ENCODE data around the gene NTM.

Gene NTM

GRCh38 chr11:131945706-131946105 is 575.3 kb downstream of the NTM start:
- no peaks in the 10 kb centered on the region for H3K4me1 ChIP-seq (ENCODE audit: control insufficient read depth, insufficient read depth, low read length, poor library complexity, severe bottlenecking)
- no peaks in the 10 kb centered on the region for H3K27me3 ChIP-seq (replicated peaks; ENCODE audit: control insufficient read depth, insufficient read depth, low read length, poor library complexity, severe bottlenecking)
- H3K4me3 ChIP-seq (ENCODE audit: insufficient read depth, low read depth, low read length, poor library complexity, severe bottlenecking), result no peak overlapping the region
- H3K27ac ChIP-seq (ENCODE audit: insufficient read depth, low read length, poor library complexity, severe bottlenecking), result no peak overlapping the region
- no peaks in the 10 kb centered on the region for H3K9me3 ChIP-seq (ENCODE audit: control insufficient read depth, low read length)
- no peak for DNase-seq
- no peaks in the 10 kb centered on the region for H3K36me3 ChIP-seq (ENCODE audit: control insufficient read depth, insufficient read depth, low read length)

- no peak overlapping the region for H3K4me3 ChIP-seq (ENCODE audit: insufficient read depth, low read depth, low read length, poor library complexity, severe bottlenecking)
- no peak for DNase-seq
Observed at GRCh38 chr11:131947511-131947910, 577.1 kb downstream of the NTM start.

GRCh38 chr11:131951121-131951520 is 580.7 kb downstream of the NTM start:
- Histone ChIP-seq H3K36me3 (ENCODE audit: control insufficient read depth, insufficient read depth, low read length) (no peaks in the 10 kb centered on the region), H3K27me3 (replicated peaks; ENCODE audit: control insufficient read depth, insufficient read depth, low read length, poor library complexity, severe bottlenecking) (no peaks in the 10 kb centered on the region), H3K9me3 (ENCODE audit: control insufficient read depth, low read length) (no peaks in the 10 kb centered on the region), H3K4me1 (ENCODE audit: control insufficient read depth, insufficient read depth, low read length, poor library complexity, severe bottlenecking) (no peaks in the 10 kb centered on the region), H3K27ac (ENCODE audit: insufficient read depth, low read length, poor library complexity, severe bottlenecking) (no peak overlapping the region), H3K4me3 (ENCODE audit: insufficient read depth, low read depth, low read length, poor library complexity, severe bottlenecking) (no peak overlapping the region)
- no peak for DNase-seq

More at GRCh38 chr11:131947511-131947910, 577.1 kb downstream of the NTM start:
- H3K36me3 ChIP-seq (ENCODE audit: control insufficient read depth, insufficient read depth, low read length), result no peaks in the 10 kb centered on the region
- no peaks in the 10 kb centered on the region for H3K9me3 ChIP-seq (ENCODE audit: control insufficient read depth, low read length)
- H3K27me3 ChIP-seq (replicated peaks; ENCODE audit: control insufficient read depth, insufficient read depth, low read length, poor library complexity, severe bottlenecking), result no peaks in the 10 kb centered on the region
- no peak overlapping the region for H3K27ac ChIP-seq (ENCODE audit: insufficient read depth, low read length, poor library complexity, severe bottlenecking)
- no peaks in the 10 kb centered on the region for H3K4me1 ChIP-seq (ENCODE audit: control insufficient read depth, insufficient read depth, low read length, poor library complexity, severe bottlenecking)

GRCh38 chr11:131954146-131954545 is 583.7 kb downstream of the NTM start:
- Histone ChIP-seq H3K27me3 (replicated peaks; ENCODE audit: control insufficient read depth, insufficient read depth, low read length, poor library complexity, severe bottlenecking) (no peaks in the 10 kb centered on the region), H3K36me3 (ENCODE audit: control insufficient read depth, insufficient read depth, low read length) (no peaks in the 10 kb centered on the region), H3K4me3 (ENCODE audit: insufficient read depth, low read depth, low read length, poor library complexity, severe bottlenecking) (no peak overlapping the region), H3K9me3 (ENCODE audit: control insufficient read depth, low read length) (no peaks in the 10 kb centered on the region), H3K27ac (ENCODE audit: insufficient read depth, low read length, poor library complexity, severe bottlenecking) (no peak overlapping the region), H3K4me1 (ENCODE audit: control insufficient read depth, insufficient read depth, low read length, poor library complexity, severe bottlenecking) (no peaks in the 10 kb centered on the region)
- DNase-seq, result no peak

GRCh38 chr11:131955904-131956303 is 585.5 kb downstream of the NTM start:
- H3K4me3 ChIP-seq (ENCODE audit: insufficient read depth, low read depth, low read length, poor library complexity, severe bottlenecking), result no peak overlapping the region
- H3K27me3 ChIP-seq (replicated peaks; ENCODE audit: control insufficient read depth, insufficient read depth, low read length, poor library complexity, severe bottlenecking), result no peaks in the 10 kb centered on the region
- no peaks in the 10 kb centered on the region for H3K4me1 ChIP-seq (ENCODE audit: control insufficient read depth, insufficient read depth, low read length, poor library complexity, severe bottlenecking)
- DNase-seq, result no peak
- H3K36me3 ChIP-seq (ENCODE audit: control insufficient read depth, insufficient read depth, low read length), result no peaks in the 10 kb centered on the region
- no peaks in the 10 kb centered on the region for H3K9me3 ChIP-seq (ENCODE audit: control insufficient read depth, low read length)
- H3K27ac ChIP-seq (ENCODE audit: insufficient read depth, low read length, poor library complexity, severe bottlenecking), result no peak overlapping the region

- H3K4me1 ChIP-seq (ENCODE audit: control insufficient read depth, insufficient read depth, low read length, poor library complexity, severe bottlenecking), result no peaks in the 10 kb centered on the region
- no peak overlapping the region for H3K27ac ChIP-seq (ENCODE audit: insufficient read depth, low read length, poor library complexity, severe bottlenecking)
- H3K9me3 ChIP-seq (ENCODE audit: control insufficient read depth, low read length), result no peaks in the 10 kb centered on the region
- H3K36me3 ChIP-seq (ENCODE audit: control insufficient read depth, insufficient read depth, low read length), result no peaks in the 10 kb centered on the region
- H3K4me3 ChIP-seq (ENCODE audit: insufficient read depth, low read depth, low read length, poor library complexity, severe bottlenecking), result no peak overlapping the region
- DNase-seq, result no peak
- H3K27me3 ChIP-seq (replicated peaks; ENCODE audit: control insufficient read depth, insufficient read depth, low read length, poor library complexity, severe bottlenecking), result no peaks in the 10 kb centered on the region
Observed at GRCh38 chr11:131957201-131957600, 586.8 kb downstream of the NTM start.

- no peaks in the 10 kb centered on the region for H3K36me3 ChIP-seq (ENCODE audit: control insufficient read depth, insufficient read depth, low read length)
- no peak overlapping the region for H3K4me3 ChIP-seq (ENCODE audit: insufficient read depth, low read depth, low read length, poor library complexity, severe bottlenecking)
- H3K9me3 ChIP-seq (ENCODE audit: control insufficient read depth, low read length), result no peaks in the 10 kb centered on the region
- H3K27me3 ChIP-seq (replicated peaks; ENCODE audit: control insufficient read depth, insufficient read depth, low read length, poor library complexity, severe bottlenecking), result no peaks in the 10 kb centered on the region
- no peaks in the 10 kb centered on the region for H3K4me1 ChIP-seq (ENCODE audit: control insufficient read depth, insufficient read depth, low read length, poor library complexity, severe bottlenecking)
- H3K27ac ChIP-seq (ENCODE audit: insufficient read depth, low read length, poor library complexity, severe bottlenecking), result no peak overlapping the region
- DNase-seq, result no peak
Observed at GRCh38 chr11:131957875-131958274, 587.5 kb downstream of the NTM start.

- Histone ChIP-seq H3K36me3 (ENCODE audit: control insufficient read depth, insufficient read depth, low read length) (no peaks in the 10 kb centered on the region), H3K27me3 (replicated peaks; ENCODE audit: control insufficient read depth, insufficient read depth, low read length, poor library complexity, severe bottlenecking) (no peaks in the 10 kb centered on the region)
- no peak for DNase-seq
Observed at GRCh38 chr11:131962818-131963217, 592.4 kb downstream of the NTM start.

GRCh38 chr11:131964698-131965483 is 594.5 kb downstream of the NTM start:
- Histone ChIP-seq H3K27ac (ENCODE audit: insufficient read depth, low read length, poor library complexity, severe bottlenecking) (no peak overlapping the region), H3K4me3 (ENCODE audit: insufficient read depth, low read depth, low read length, poor library complexity, severe bottlenecking) (no peak overlapping the region), H3K9me3 (ENCODE audit: control insufficient read depth, low read length) (no peaks in the 10 kb centered on the region), H3K36me3 (ENCODE audit: control insufficient read depth, insufficient read depth, low read length) (no peaks in the 10 kb centered on the region), H3K4me1 (ENCODE audit: control insufficient read depth, insufficient read depth, low read length, poor library complexity, severe bottlenecking) (no peaks in the 10 kb centered on the region), H3K27me3 (replicated peaks; ENCODE audit: control insufficient read depth, insufficient read depth, low read length, poor library complexity, severe bottlenecking) (no peaks in the 10 kb centered on the region)
- DNase-seq, result no peak

More at GRCh38 chr11:131962818-131963217, 592.4 kb downstream of the NTM start:
- H3K4me1 ChIP-seq (ENCODE audit: control insufficient read depth, insufficient read depth, low read length, poor library complexity, severe bottlenecking), result no peaks in the 10 kb centered on the region
- no peak overlapping the region for H3K27ac ChIP-seq (ENCODE audit: insufficient read depth, low read length, poor library complexity, severe bottlenecking)
- no peaks in the 10 kb centered on the region for H3K9me3 ChIP-seq (ENCODE audit: control insufficient read depth, low read length)
- no peak overlapping the region for H3K4me3 ChIP-seq (ENCODE audit: insufficient read depth, low read depth, low read length, poor library complexity, severe bottlenecking)

GRCh38 chr11:131965504-131965903 is 595.1 kb downstream of the NTM start:
- no peaks in the 10 kb centered on the region for H3K36me3 ChIP-seq (ENCODE audit: control insufficient read depth, insufficient read depth, low read length)
- no peaks in the 10 kb centered on the region for H3K4me1 ChIP-seq (ENCODE audit: control insufficient read depth, insufficient read depth, low read length, poor library complexity, severe bottlenecking)
- H3K4me3 ChIP-seq (ENCODE audit: insufficient read depth, low read depth, low read length, poor library complexity, severe bottlenecking), result no peak overlapping the region
- H3K27ac ChIP-seq (ENCODE audit: insufficient read depth, low read length, poor library complexity, severe bottlenecking), result no peak overlapping the region
- no peaks in the 10 kb centered on the region for H3K27me3 ChIP-seq (replicated peaks; ENCODE audit: control insufficient read depth, insufficient read depth, low read length, poor library complexity, severe bottlenecking)
- no peak for DNase-seq
- H3K9me3 ChIP-seq (ENCODE audit: control insufficient read depth, low read length), result no peaks in the 10 kb centered on the region

All from effector memory CD4-positive, alpha-beta T cell (primary cell).